Cardiac fibroblast (primary cell): ENCODE data around the gene CRIP1.

Source experiments
- DNase-seq, 2 donors: peaks; one replicate each; pipeline versions ENCODE4 v3.0.0 to v3.0.0-alpha.2; 2010; ENCODE audit warnings: low read depth in 2 of 2
- H3K4me3 ChIP-seq, 2 donors: replicated peaks in 1 of 2; 1 replicate in 1 of 2; 2 replicates in 1 of 2; pipeline ENCODE4 v1.5.1; 2011; ENCODE audit warnings: low read depth in 2 of 2, low read length in 2 of 2, mild to moderate bottlenecking in 2 of 2, moderate library complexity in 1 of 2
- CTCF ChIP-seq: IDR thresholded peaks from one replicate; pipeline ENCODE4 v1.5.1; 2011; ENCODE audit warnings: low read depth, mild to moderate bottlenecking, low read length, inconsistent platforms

Gene CRIP1

DNA sequence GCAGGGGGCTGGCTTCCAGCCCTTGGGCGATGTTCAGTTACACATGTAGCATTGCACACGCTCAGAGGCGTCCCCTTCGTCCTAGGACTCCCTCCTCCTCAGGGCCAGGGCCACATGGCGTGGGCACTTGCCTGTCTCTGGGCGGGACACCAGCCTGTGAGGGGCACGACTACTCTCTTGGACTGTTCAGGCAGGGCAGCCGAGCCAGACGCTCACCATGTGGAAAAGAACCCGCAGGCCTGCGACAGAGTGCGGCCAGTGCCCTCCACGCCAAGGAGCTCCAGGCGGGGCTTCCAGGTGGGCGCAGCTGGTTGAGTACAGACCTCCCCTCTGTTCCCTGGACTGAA lies 46.2 kb upstream of the CRIP1 start:
- TF ChIP-seq CTCF = no peak
- H3K4me3 ChIP-seq = no peak overlapping the region
- DNase-seq = no peak

- no peak for DNase-seq
- TF ChIP-seq CTCF = no peak
- no peak overlapping the region for H3K4me3 ChIP-seq
Observed at GRCh38 chr14:105440992-105441391, 45.7 kb upstream of the CRIP1 start.

- H3K4me3 ChIP-seq = no peak overlapping the region
- DNase-seq = no peak
- no peak for TF ChIP-seq CTCF
Observed at GRCh38 chr14:105442125-105442524, 44.6 kb upstream of the CRIP1 start.

DNA sequence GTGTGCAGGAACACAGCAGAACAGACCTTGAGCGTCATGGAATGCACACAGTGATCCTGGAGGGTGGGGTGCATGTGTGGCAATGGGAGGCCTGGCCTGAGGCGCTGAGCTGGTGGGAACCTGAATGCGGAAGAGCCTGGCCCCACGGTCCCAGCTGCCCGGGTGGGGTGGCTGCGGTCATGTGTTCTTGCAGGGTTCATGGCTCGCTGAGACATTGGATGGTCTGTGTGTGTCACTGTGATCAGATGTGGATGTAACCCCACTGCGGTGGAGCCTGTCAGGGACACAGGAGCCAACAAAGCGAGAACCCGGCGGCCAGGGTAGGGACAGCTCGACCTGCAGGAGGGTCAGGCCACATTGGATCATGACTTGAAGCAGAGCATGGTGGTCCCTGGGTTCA lies 43.9 kb upstream of the CRIP1 start:
- DNase-seq = no peak
- H3K4me3 ChIP-seq = no peak overlapping the region
- TF ChIP-seq CTCF = no peak

- no peak for TF ChIP-seq CTCF
- no peak overlapping the region for H3K4me3 ChIP-seq
- no peak for DNase-seq
Observed at GRCh38 chr14:105444859-105445258, 41.8 kb upstream of the CRIP1 start.

GRCh38 chr14:105445290-105445689 lies 41.4 kb upstream of the CRIP1 start:
- no peak overlapping the region for H3K4me3 ChIP-seq
- DNase-seq = no peak
- no peak for TF ChIP-seq CTCF

DNA sequence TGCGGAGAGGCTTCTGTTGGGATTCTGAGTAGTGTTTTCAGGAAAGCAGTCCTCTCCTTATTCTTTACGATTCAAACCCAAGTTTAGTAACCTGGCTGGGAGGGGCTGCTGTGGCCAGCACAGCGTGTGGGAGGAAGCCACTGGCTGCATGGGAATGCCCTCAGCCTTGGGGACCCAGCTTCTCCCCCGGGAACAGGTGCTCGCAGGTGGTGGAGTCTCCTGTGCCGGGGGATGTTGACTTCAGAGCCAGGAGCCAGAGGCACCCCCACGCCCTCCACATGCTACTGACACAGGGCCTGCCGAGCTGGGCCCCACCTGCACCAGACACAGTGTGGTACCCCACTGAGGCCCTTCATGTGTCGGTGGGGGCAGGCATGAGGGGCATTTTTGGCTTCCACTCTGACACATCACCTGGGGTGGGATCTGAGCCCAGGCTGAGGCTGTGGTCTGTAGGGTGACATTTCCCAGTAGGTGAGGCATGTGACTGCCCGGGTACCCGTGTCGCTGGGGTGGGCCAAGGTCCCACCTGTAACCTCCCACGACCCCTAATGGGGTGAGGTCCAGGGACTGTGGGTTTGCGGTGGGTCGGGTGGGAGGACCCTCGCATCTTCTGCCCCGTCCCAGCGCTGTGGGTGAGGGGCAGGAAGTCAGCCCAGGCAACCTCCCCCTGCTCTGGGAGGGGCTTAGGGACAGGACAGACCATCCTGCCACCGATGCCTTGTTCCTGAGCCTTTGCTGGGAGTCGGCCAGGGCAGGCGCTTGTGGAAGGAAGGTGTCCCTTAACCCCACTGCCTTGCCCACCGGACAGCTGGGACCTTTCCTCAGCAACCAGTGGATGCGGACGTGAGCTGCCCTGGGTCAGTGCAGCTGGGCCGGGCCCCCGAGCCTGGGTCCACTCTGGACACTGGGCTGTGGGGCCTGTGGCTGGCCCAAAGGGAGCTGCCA lies 40.5 kb upstream of the CRIP1 start:
- no peak for TF ChIP-seq CTCF
- no peak for DNase-seq
- H3K4me3 ChIP-seq = no peak overlapping the region
